HG03108 (cell line): Measurements from ENCODE around the gene CRYBB3.
"Not testable (repeated sequence)": the region's sequence is repeated elsewhere in the genome, so short reads cannot be mapped to it uniquely, and the experiment has no call there.

Experiments used
- ATAC-seq: cut with Tn5 transposase; IDR thresholded peaks from one replicate; pipeline ENCODE4 v1.9.1; 2021; ENCODE audit warnings: moderate library complexity; ENCODE audit not compliant: unreplicated experiment

CRYBB3 gene

GRCh38 chr22:25204547-25204946 is 4.9 kb downstream of the CRYBB3 start:
- not testable (repeated sequence) for ATAC-seq

- ATAC-seq = no peak
Observed at GRCh38 chr22:25205847-25206246, 6.2 kb downstream of the CRYBB3 start.

- ATAC-seq = no peak
Observed at GRCh38 chr22:25206998-25207397, 7.3 kb downstream of the CRYBB3 start.

- no peak for ATAC-seq
Observed at GRCh38 chr22:25207553-25208157, 8.0 kb downstream of the CRYBB3 start.

- ATAC-seq = no peak
Observed at GRCh38 chr22:25208328-25208727, 8.7 kb downstream of the CRYBB3 start.

- no peak for ATAC-seq
Observed at GRCh38 chr22:25208743-25209505, 9.3 kb downstream of the CRYBB3 start.

GRCh38 chr22:25210793-25211192 is 11.1 kb downstream of the CRYBB3 start:
- no peak for ATAC-seq

- ATAC-seq = no peak
Observed at GRCh38 chr22:25212337-25212736, 12.7 kb downstream of the CRYBB3 start.

- ATAC-seq = no peak
Observed at GRCh38 chr22:25213221-25213620, 13.6 kb downstream of the CRYBB3 start.

GRCh38 chr22:25216230-25216629 is 16.6 kb downstream of the CRYBB3 start:
- ATAC-seq = no peak

GRCh38 chr22:25219211-25219689 is 19.6 kb downstream of the CRYBB3 start, which contains the start of gene CRYBB2:
TSS of gene CRYBB2 (plus strand) at chr22:25219639. CDS start at chr22:25221430, 1,791 bp downstream.
- no peak for ATAC-seq

- ATAC-seq = no peak
Observed at GRCh38 chr22:25219948-25220442, 20.3 kb downstream of the CRYBB3 start.

- no peak for ATAC-seq
Observed at GRCh38 chr22:25221790-25222189, 22.1 kb downstream of the CRYBB3 start.

- no peak for ATAC-seq
Observed at GRCh38 chr22:25223269-25223850, 23.7 kb downstream of the CRYBB3 start.

GRCh38 chr22:25228822-25229221 is 29.2 kb downstream of the CRYBB3 start:
- ATAC-seq = no peak

- not testable (repeated sequence) for ATAC-seq
Observed at GRCh38 chr22:25230760-25231159, 31.1 kb downstream of the CRYBB3 start.

- no peak for ATAC-seq
Observed at GRCh38 chr22:25232301-25232700, 32.6 kb downstream of the CRYBB3 start.

- ATAC-seq = not testable (repeated sequence)
Observed at GRCh38 chr22:25233706-25234105, 34.0 kb downstream of the CRYBB3 start.

- no peak for ATAC-seq
Observed at GRCh38 chr22:25235547-25236290, 36.1 kb downstream of the CRYBB3 start.

- ATAC-seq = no peak
Observed at GRCh38 chr22:25236417-25236816, 36.8 kb downstream of the CRYBB3 start.

- no peak for ATAC-seq
Observed at GRCh38 chr22:25237503-25237902, 37.8 kb downstream of the CRYBB3 start.
